BJ (cell line): ENCODE data around the gene RAP1GDS1. TPM values are rescaled to one million over a fixed set of nuclear protein-coding genes. Genes with fewer than 3 reads are reported as not detected.
A peak's percentile ranks its signal among the peaks of the same experiment; 100 is the strongest.

ENCODE experiments used
- CTCF ChIA-PET: fragments of 350-600 bp; formaldehyde crosslinking; extraction: SDS; loops from one replicate; lab custom pipeline; 2021; ENCODE audit warnings: antibody characterized with exemption, inconsistent platforms; lab: Yijun Ruan, JAX
- POLR2A ChIA-PET: fragments of 300-600 bp; sonication (Branson Sonifier 250); formaldehyde crosslinking; extraction: SDS; loops from one replicate; lab custom pipeline; 2021; ENCODE audit warnings: antibody characterized with exemption; lab: Charles Lee
- DNase-seq: peaks from one replicate; pipeline ENCODE4 v3.0.0-alpha.2; 2011; ENCODE audit warnings: low read depth
- H3K27me3 ChIP-seq: 2 replicates; pipeline ENCODE4 v1.6.0; 2011; ENCODE audit warnings: low read length; ENCODE audit not compliant: control insufficient read depth, insufficient read depth
- H3K36me3 ChIP-seq: 2 replicates; pipeline ENCODE4 v1.5.1; 2011; ENCODE audit warnings: low read length; ENCODE audit not compliant: control insufficient read depth, insufficient read depth
- H3K4me3 ChIP-seq: 2 replicates; pipeline ENCODE4 v1.5.1; 2011; ENCODE audit warnings: low read depth, mild to moderate bottlenecking, control low read depth, low read length
- CTCF ChIP-seq: IDR thresholded peaks from 2 replicates; pipeline ENCODE4 v1.5.1; 2011; ENCODE audit warnings: low read depth, mild to moderate bottlenecking, control low read depth, inconsistent platforms, low read length, moderate library complexity; ENCODE audit not compliant: insufficient read depth
- polyA plus RNA-seq: library from polyadenylated mRNA; depleted of rRNA; stranded (reverse); fragments of >200 nt; gene quantifications from 2 replicates; pipeline ENCODE4 v1.2.3, GENCODE V29; 2011

Gene RAP1GDS1
- polyA plus RNA-seq, 1 experiment = 35.1 TPM

GRCh38 chr4:98248934-98249333 lies 12.2 kb upstream of the RAP1GDS1 start:
- ChIA-PET CTCF (interaction anchor here (0.6 kb wide), 1 partner anchor 66 kb away, joined by 3 read pairs; no protein-coding TSS in a partner anchor), POLR2A (no interaction called here)
- no peak for TF ChIP-seq CTCF
- no peaks in the 10 kb centered on the region for H3K27me3 ChIP-seq
- no peak overlapping the region for H3K4me3 ChIP-seq
- H3K36me3 ChIP-seq = no peaks in the 10 kb centered on the region
- DNase-seq = no peak

- no peaks in the 10 kb centered on the region for H3K27me3 ChIP-seq
- H3K4me3 ChIP-seq = no peak overlapping the region
- ChIA-PET POLR2A (no interaction called here), CTCF (no interaction called here)
- H3K36me3 ChIP-seq = no peaks in the 10 kb centered on the region
- no peak for DNase-seq
- TF ChIP-seq CTCF = no peak
Measured at GRCh38 chr4:98249831-98250230, 11.4 kb upstream of the RAP1GDS1 start.

- Histone ChIP-seq H3K27me3 (no peaks in the 10 kb centered on the region), H3K36me3 (no peaks in the 10 kb centered on the region), H3K4me3 (no peak overlapping the region)
- POLR2A ChIA-PET = no interaction called here
- DNase-seq = no peak
- CTCF ChIA-PET = no interaction called here
- TF ChIP-seq CTCF = no peak
Measured at GRCh38 chr4:98253499-98253898, 7.7 kb upstream of the RAP1GDS1 start.

- no peaks in the 10 kb centered on the region for H3K36me3 ChIP-seq
- ChIA-PET CTCF (interaction anchor here (1.7 kb wide), 1 partner anchor 396 kb away, joined by 3 read pairs; no protein-coding TSS in a partner anchor), POLR2A (no interaction called here)
- H3K4me3 ChIP-seq = peak overlapping the region; percentile 90
- no peaks in the 10 kb centered on the region for H3K27me3 ChIP-seq
- TF ChIP-seq CTCF = no peak
- no peak for DNase-seq
Measured at GRCh38 chr4:98260047-98260578, 1.1 kb upstream of the RAP1GDS1 start.

GRCh38 chr4:98261405-98262291 lies 464 bp downstream of the RAP1GDS1 start:
- H3K36me3 ChIP-seq = no peaks in the 10 kb centered on the region
- TF ChIP-seq CTCF = no peak
- DNase-seq = no peak
- CTCF ChIA-PET = interaction anchor here (1.3 to 1.7 kb wide), 4 partner anchors 22 to 795 kb away, joined by 3 to 4 read pairs (median 3); no protein-coding TSS in a partner anchor
- H3K4me3 ChIP-seq = peak overlapping the region; percentile 90
- POLR2A ChIA-PET = interaction anchor here (0.7 kb wide), 2 partner anchors 21 to 676 kb away, joined by 3 to 4 read pairs; no protein-coding TSS in a partner anchor
- H3K27me3 ChIP-seq = no peaks in the 10 kb centered on the region
